Right ventricle myocardium inferior (tissue), 1 donor: ENCODE results near the gene TRIOBP. TPM values are rescaled to one million over a fixed set of nuclear protein-coding genes. Genes with fewer than 3 reads are reported as not detected.
A peak's percentile ranks its signal among the peaks of the same experiment; 100 is the strongest.

Source experiments
- ATAC-seq: fragments of 200-7000 bp; cut with Tn5 transposase; one replicate; pipeline ENCODE4 v1.9.1; 2020; ENCODE audit warnings: mild to moderate bottlenecking, moderate library complexity
- DNase-seq: peaks from one replicate; pipeline ENCODE4 v3.0.0; 2021; ENCODE audit errors: missing footprints
- intact Hi-C: fragments of 100-400 bp; cut with DNase I; formaldehyde crosslinking; loops from one replicate; pipeline ENCODE4 v1.11.0; 2022
- total RNA-seq: library from RNA; stranded (reverse); fragmentation: NEBNext Ultra II Directional; extraction: Animal tissue kit (Norgen Biotek cat#: 25700); gene quantifications from one replicate; pipeline ENCODE4 v1.2.1, GENCODE V29; 2021
- donor health status: DM: no; HTN: yes; CAD: no; lungs with severe emphysema.

Gene TRIOBP
- total RNA-seq, 1 donor from 2014 or later, result 90.1 TPM

DNA sequence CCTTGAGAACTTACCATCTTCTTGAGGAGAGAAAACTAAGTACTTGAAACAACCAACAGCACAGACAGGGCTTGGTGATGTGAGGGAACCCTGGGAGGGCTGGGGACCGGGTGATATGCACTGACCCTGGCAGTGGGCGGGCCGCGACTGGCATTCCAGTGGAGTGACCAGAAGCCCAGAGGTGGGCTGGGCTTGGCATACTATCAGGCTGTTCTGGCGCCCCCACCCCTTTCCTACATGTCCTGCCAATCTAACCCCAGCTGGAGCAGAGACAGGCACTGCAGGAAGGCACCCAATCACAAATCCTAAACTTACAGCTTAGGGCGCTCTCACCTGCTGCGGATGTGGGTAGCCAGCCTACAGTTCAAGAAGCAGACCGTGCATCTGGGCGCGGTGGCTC, 56.9 kb downstream of the TRIOBP start:
- ATAC-seq, result no peak
- peak; percentile 74 for DNase-seq
- intact Hi-C loops, result loop anchor here (2.0 kb wide), 1 partner anchor 79 kb away; the partner anchor contains the start of gene LGALS1

DNA sequence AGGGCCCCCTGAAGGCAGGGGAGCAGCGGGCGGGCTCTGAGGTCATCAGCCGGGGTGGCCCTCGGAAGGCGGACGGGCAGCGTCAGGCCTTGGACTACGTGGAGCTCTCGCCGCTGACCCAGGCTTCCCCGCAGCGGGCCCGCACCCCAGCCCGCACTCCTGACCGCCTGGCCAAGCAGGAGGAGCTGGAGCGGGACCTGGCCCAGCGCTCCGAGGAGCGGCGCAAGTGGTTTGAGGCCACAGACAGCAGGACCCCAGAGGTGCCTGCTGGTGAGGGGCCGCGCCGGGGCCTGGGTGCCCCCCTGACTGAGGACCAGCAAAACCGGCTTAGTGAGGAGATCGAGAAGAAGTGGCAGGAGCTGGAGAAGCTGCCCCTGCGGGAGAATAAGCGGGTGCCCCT, 60.8 kb downstream of the TRIOBP start:
- DNase-seq, result peak; percentile 69

DNA sequence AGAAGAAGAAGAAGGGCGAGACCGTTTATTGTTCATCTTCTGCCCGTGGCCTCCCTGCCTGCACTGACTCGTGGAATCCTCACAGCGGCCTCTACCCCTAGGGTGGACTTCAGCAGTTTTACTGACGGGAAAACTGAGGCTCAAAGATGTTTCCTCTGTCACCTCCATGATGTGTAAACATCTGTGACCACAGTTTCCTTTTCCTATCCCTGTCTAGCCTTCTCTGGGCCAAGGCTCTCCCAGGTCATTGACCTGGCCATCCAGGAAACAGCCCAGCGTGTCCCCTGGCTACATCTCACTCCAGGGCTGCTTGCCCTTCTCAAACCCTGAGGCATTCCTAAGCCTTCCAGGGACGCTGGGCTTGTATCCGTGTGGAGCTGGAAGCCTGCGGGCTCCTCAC, 61.8 kb downstream of the TRIOBP start:
- ATAC-seq (no peak), DNase-seq (no peak)
- intact Hi-C loops, result no loop called here

More for the DNA sequence above, 60.8 kb downstream of the TRIOBP start:
- intact Hi-C loops, result no loop called here
- ATAC-seq, result no peak

DNA sequence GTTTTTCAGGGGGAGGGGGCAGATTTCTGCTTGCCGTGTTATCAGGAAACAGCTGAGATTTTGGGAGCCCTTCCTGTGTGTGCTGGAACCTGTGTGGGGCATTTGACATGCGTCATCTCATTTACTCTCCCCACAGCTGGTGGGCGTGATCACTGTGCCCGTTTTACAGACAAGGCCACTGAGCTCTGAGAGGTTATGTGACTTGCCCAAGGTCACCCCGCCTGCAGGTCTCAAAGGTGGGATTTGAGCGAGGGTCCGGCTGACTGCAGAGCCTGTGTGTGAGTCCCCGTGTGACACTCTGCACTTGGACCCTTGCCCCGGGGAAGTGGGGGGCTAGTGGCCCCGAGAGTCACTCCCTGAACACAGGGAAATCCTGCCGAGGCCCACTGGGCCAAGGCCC, 62.4 kb downstream of the TRIOBP start:
- intact Hi-C loops, result no loop called here
- DNase-seq (no peak), ATAC-seq (no peak)

DNA sequence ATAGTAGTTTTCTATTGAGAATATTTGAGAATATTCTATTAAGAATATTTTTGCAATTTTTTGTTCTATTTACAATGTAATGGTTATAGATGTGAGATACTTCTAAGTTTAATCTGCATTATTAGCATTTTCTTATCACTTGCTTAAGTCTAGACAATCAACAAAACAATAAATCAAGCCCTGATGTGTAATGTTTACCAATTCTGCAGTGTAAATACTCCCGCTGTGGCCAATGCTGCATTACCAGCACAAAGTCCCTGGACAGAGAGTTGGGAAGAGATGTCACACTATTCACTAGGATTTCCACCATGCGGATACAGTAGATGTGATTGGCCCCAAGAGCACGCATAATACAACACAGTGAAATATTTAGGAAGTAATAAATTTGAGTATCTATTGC, 63.3 kb downstream of the TRIOBP start:
- DNase-seq, result no peak
- intact Hi-C loops, result no loop called here
- no peak for ATAC-seq

DNA sequence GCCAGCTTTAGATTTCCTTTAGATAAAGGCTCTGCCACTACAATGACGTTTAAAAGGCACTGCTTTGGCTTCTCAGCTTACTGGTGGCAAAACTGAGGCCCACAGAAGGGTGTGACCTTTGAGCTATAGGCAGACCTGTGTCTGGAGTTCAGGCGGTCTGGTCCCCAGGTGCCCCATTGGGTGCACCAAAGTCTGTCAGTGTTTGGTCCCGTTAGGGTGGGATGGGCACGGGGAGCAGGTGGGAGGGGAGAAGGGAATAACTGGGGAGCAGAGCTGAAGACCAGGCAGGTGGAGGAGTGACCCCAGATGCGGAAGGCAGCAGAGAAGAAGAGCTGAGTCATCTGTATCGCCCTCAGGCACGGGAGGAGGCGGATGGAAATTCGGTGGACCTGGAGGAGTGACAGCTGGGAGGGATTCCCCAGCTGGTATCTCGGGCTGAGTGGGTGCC, 65.6 kb downstream of the TRIOBP start:
- intact Hi-C loops, result no loop called here
- DNase-seq, result no peak
- no peak for ATAC-seq

DNA sequence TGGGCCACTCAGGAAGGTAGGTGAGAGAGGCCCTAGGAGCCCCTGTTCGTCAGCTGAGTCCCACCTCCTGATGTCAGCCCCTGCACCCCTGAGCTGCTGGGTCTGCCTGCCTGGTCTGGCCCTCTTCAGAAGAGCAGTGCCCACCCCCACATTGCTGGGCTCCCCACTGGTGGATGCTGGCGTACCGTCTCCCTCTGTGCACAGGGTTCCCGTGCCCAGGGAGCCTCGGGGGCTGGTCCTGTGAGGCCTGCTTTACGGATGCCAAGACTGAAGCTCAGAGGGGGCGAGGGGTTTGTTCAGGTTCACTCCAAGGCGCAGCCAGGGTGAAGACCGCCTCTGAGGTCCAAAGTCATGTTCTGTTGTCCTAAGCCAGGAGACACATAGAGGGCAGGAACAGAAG, 66.2 kb downstream of the TRIOBP start:
- ATAC-seq (no peak), DNase-seq (peak; percentile 64)
- intact Hi-C loops, result no loop called here

DNA sequence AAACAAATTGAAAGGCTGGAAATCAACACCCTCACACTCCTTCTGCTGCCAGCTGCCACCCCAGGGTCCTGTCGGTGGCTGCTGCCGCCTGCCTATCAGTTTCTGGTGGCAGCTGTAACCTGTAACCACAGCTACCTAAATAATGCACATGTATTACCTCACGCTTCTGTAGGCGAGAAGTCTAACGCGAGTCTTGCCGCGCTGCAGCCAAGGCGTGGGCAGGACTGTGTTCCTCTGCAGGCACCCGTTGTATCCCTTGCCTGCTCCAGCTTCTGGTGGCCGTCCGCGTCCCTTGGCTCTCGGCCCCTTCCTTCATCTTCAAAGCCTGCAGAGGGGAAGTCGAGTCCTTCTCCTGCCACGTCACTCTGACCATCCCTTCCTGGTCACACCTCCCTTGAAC, 66.8 kb downstream of the TRIOBP start:
- no peak for ATAC-seq
- DNase-seq, result no peak
- intact Hi-C loops, result no loop called here

DNA sequence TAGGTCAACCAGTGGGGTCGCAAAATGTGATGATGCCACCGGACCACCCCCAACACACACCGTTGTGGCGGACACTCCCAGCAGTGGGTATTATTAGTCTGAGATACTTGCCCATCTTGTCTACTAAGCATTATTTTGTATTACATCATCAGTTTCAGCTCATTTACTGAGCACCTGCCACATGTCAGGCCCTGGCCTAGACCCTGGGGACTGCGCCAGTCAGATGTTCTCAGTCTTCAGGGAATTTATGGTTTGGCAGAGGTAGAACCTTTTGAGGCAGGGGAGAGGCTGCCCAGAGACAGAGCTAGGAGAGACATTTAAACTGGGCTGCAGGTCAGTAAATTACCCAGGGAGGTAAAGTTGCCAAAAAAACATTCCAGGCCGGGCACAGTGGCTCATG, 67.8 kb downstream of the TRIOBP start:
- DNase-seq, result no peak
- peak; percentile 53 for ATAC-seq
- intact Hi-C loops, result no loop called here

DNA sequence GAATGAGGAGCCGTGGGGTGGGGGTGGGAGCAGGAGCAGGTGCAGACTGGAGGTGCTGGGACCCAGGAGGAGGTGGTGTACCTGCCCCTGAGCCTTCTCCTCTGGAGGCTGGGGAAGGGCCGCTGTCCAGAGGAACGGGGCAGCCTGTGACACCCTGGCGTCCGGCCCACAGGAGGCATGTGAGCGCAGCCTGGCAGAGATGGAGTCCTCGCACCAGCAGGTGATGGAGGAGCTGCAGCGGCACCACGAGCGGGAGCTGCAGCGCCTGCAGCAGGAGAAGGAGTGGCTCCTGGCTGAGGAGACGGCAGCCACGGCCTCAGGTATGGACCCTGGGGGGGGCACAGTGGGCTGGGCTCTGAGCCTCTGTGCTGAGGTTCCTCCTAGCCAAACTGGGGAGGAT, 68.7 kb downstream of the TRIOBP start:
- peak; percentile 68 for ATAC-seq
- intact Hi-C loops, result no loop called here
- DNase-seq, result no peak

DNA sequence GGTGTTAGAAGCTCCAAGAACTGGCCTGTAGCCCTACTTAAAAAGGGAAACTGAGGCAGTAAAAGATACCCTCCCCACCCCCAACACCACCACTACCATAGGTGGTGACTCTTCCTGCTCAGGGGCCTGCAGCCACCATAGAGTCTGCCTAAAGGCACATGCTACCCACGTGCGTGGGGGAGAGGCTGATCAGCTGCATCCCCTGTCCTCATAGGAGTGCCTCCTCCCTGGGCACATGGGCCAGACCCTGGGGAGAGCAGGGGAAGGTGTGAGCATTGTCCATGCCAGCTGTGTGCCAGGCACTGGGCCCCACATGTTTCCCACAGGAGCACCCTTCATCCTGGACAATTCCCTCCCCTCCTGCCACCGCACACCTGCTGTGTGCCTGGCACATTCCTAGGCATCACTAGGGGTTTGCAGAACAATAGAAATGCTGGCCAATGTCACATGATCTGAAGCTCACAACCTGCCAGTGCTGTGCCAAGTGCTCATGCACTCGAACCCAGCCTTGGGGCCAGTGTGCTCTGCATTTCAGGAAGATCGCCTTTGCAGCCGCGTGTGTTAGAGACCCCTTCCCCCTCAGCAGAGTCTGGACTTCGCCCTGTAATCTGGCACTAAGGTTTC, 69.2 kb downstream of the TRIOBP start:
- intact Hi-C loops, result no loop called here

DNA sequence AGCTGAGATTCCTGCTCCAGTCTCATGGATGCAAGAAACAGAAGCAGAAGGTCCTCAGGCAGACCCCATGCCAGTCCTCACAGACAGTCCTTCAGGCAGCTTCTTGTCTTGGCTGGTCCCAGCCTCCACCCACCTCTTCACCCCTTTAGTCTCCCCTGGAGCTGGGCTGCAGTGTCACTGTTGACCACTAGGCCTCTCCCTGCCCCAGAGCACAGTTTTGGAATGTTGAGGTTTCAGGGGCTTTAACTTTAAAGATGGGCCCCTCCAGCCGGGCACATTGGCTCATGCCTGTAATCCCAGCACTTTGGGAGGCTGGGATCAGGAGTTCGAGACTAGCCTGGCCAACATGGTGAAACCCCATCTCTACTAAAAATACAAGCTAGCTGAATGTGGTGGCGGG, 71.4 kb downstream of the TRIOBP start:
- intact Hi-C loops, result no loop called here
- ATAC-seq (no peak), DNase-seq (no peak)

More for the DNA sequence above, 69.2 kb downstream of the TRIOBP start:
- no peak for DNase-seq
- ATAC-seq, result no peak

DNA sequence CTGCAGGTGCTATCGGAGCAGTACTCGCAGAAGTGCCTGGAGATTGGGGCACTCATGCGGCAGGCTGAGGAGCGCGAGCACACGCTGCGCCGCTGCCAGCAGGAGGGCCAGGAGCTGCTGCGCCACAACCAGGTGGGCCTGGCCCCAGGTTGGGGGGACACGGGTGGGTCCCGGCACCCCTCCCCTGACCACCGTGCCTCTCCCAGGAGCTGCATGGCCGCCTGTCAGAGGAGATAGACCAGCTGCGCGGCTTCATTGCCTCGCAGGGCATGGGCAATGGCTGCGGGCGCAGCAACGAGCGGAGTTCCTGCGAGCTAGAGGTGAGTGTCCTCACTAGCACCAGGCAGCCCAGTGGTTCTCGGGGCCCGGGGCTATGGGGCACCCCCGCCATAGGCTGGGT, 72.2 kb downstream of the TRIOBP start:
- DNase-seq, result no peak
- ATAC-seq, result no peak
- intact Hi-C loops, result no loop called here

DNA sequence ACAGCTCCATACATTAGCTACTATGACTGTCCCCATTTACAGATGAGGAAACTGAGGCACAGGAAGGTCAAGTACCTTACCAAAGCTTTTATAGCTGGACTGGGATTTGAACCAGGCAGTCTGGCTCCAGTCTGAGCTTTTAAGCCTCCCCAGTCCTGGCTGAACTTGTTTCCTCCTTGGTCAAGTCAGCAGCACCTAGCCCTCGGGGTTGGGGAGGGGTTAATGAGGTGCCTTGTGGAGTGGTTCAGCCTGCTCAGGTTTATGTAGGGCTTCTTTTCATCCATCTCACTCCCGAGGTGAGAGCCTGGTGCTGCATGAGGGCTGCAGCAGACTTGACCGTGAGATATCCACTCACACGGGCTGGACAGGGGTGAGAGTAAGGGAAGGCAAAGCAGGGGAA, 74.2 kb downstream of the TRIOBP start:
- DNase-seq (no peak), ATAC-seq (no peak)
- intact Hi-C loops, result no loop called here

DNA sequence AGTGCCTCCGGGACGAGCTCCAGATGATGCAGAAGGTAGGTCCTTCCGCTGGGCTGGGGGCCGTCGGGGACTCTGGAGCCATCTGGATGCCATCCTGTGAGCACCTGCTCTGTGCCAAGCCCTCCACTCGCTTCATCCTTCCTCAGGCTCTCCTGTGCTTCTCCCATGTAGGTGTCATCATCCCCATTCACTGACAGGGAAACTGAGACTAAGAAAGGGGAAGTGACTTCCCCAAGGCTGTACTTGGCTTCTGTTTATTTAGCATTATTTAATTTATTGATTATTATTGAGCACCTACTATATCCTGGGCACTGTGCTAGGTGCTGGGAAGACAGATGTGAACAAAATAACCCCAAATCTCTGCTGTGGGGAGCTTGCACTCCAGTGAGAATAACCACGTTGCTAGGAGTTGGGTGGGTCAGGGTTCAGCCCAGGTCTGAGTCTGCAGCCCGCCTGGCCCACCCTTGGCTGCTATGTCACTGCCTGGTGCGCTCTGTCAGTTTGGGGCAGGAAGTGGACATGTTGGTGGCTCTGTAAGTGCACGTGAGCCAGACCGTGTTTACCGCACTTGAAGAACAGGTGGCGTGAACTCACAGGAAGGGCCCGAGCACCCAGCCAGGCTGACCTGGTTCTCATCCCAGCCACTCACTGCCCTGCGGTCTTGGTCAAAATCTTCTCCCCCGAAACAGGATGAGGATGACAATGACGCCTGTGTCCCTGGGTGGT, 75.0 kb downstream of the TRIOBP start:
- intact Hi-C loops, result no loop called here
- ATAC-seq (no peak), DNase-seq (no peak)

DNA sequence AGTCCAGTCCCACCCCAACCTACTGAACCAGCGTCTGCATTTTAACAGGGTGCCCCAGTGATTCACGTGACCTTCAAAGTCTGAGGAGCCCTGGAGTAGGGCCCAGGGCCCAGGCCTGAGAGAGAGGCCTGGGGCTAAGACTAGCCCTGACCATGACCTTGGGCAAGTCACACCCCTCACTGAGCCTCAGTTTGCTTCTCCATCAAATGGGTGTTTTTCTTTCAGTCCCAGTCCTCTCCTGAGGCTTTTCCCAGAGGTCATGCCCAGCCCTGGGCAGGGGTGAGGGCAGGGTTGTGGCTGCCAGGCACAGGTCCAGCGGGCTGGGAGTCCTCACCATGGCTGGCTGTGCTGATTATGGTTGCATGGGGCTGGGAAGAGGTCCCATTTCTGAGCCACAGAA, 77.9 kb downstream of the TRIOBP start:
- no peak for DNase-seq
- intact Hi-C loops, result no loop called here
- no peak for ATAC-seq

DNA sequence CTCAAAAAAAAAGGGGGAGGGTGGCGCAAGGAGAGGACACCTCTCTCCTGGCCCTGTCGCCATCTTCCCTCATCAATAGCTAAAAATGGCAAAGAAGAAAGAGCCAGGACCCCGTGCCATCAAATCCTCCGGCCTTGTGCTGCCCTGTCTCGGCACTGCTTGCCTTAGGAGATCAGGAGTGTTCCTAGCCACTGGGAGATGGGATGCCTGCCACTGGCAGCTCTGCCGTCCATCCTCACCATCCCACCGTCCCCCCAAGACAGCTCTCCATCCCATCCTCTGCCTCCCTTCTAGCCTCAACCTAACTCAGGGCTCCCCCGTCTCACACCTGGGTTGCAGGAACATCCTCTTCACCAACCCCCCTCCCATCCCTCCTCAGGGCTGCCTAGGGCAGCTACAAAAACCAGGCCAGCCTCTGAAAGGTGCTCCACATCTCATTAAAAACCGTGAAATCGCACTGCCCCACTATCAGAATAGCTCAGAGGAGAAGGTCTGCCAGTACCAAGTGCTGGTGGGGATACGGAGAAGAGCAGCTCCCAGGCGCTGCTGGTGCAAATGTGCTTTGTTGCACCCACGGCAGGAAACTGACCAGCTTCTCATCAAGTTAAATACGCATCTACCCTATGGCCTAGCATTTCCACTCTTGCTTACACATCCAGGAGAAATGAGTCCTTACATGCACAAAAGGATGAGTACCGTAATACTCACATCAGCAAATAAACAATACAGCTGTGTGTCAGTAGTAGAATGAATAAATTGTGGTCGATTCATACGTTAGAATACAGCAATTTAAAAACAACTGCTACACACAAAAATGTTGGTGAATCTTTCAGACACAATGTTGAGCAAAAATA, 79.2 kb downstream of the TRIOBP start:
- peak; percentile 14 for ATAC-seq
- DNase-seq, result no peak
- intact Hi-C loops, result no loop called here

DNA sequence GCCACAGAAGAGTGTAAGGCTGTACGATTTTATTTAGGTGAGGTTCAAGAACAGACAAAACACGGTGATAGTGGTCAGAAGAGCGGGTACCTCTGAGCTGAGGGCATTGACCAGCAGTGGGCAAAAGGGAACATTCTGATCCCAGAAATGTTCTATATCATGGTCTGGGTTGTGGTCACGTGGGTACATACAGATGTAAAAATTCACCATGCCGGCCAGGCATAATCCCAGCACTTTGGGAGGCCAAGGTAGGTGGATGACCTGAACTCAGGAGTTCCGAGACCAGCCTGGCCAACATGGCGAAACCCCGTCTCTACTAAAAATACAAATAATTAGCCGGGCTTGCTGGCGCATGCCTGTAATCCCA, 79.8 kb downstream of the TRIOBP start:
- intact Hi-C loops, result no loop called here
- ATAC-seq (no peak), DNase-seq (no peak)

DNA sequence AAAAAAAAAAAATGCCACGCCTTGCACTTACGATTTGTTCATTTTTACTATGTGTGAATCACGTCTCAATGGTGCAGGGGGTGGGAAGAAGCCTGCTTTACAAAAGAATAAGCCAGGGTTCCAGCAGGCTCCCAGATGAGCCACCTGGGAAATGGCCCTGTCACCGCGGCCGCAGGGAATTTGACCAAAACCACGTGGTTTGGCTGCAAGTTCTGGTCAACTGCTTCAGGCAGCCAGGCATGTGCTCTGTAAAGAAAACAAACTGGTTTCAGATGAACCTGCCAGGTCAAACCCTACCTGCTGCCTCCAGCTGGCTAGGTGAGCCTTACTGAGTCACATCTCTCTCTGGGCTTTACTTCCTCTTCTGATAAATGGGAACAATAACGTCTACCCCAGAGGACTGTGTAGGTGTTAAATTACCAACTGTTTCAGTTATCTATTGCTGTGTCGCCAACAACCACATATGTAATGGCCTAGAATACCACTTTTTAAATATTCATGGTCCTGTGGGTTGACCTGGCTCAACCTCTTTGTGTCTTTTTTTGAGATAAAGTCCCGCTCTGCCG, 80.4 kb downstream of the TRIOBP start:
- peak; percentile 34 for ATAC-seq
- DNase-seq, result no peak
- intact Hi-C loops, result no loop called here
